Measurements from ENCODE around the gene NES. TPM values are rescaled to one million over a fixed set of nuclear protein-coding genes. Genes with fewer than 3 reads are reported as not detected.
A peak's percentile ranks its signal among the peaks of the same experiment; 100 is the strongest.

Gene NES
- total and polyA plus RNA-seq, 4 donors = 0.15 to 3.1 (median 1.9) TPM

DNA sequence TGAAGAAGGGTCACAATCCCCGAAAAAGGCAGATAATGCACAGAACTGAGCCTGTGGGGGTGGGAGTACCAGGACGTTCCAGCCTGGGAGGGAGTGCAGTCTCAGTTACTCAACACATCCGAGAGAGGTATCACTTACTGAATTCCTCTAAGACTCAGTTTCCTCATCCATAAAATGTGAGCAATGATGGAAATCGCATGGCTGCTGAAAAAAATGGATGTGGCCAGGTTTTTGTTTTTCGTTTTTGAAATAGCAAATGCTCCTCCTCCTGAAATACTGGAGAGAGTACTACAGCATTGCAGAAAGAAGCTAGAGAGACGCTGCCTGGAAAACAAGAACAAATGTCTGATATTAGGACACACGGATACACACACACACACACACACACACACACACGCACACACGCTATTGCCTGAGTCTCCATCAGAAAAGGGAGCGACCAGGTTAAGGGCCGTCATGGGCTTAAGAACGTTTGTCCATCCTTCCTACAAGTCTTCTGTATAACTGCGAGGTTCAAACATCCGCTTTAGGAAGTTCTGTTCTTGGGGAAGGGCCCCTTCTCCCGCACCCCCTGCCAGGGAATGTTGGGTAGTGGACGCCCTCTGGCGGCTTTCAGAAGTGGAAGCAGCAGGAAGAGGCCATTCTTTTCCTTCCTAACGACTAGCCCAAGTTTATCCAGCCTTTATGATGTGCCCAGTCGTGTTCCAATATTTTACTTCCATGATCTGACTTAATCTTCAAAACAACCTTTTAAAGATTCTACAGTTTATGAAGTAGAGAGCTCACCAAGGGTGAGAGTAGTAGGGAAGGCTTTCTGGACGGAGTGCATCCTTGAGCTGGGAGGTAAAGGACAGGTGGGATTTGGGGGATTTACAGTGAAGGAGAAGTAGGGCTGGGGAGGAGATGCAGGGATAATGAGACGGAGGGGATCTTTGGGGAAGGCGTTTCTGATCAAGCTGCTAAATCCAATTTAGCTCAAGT, 699 bp upstream of the NES start:
- DNase-seq (ENCODE audit: low spot score) = no peak
- Histone ChIP-seq H3K4me3 (ENCODE audit: low read depth in 1 of 3, low read length in 3 of 3) (peak overlapping the region in 1 of 3 donors; percentile 26), H3K9ac (ENCODE audit: low read depth in 1 of 2, low read length in 2 of 2) (no peak overlapping the region), H3K27me3 (ENCODE audit: control insufficient read depth in 4 of 4, insufficient read depth in 4 of 4, low read length in 3 of 4) (peaks cover 0 to 6% (median 4%) of the 10 kb centered on the region in 4 donors), H3K27ac (ENCODE audit: low read depth in 1 of 2, low read length in 2 of 2) (peak overlapping the region in 1 of 2 donors; percentile 39), H3K36me3 (ENCODE audit: control insufficient read depth in 4 of 4, insufficient read depth in 3 of 4, low read depth in 1 of 4, low read length in 3 of 4) (no peaks in the 10 kb centered on the region), H3K9me3 (ENCODE audit: control insufficient read depth in 4 of 4, low read length in 3 of 4) (no peaks in the 10 kb centered on the region), H3K4me1 (ENCODE audit: control insufficient read depth in 4 of 4, insufficient read depth in 4 of 4, low read length in 3 of 4) (peaks cover 0 to 15% (median 5%) of the 10 kb centered on the region in 4 donors)
- 7% methylated on average over 22 of the region's 22 CpGs for WGBS
- peak; percentile 16 for TF ChIP-seq FOXA1 (IDR thresholded peaks at IDR 0.05)
- no peak for TF ChIP-seq GABPA (IDR thresholded peaks at IDR 0.05 in 1 of 2, conservative IDR thresholded peaks at IDR 0.05 in 1 of 2)
- TF ChIP-seq YY1 (IDR thresholded peaks at IDR 0.05) = no peak
- TF ChIP-seq, protein P1, sequence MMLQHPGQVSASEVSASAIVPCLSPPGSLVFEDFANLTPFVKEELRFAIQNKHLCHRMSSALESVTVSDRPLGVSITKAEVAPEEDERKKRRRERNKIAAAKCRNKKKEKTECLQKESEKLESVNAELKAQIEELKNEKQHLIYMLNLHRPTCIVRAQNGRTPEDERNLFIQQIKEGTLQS (IDR thresholded peaks at IDR 0.05) = no peak
- TF ChIP-seq SP1 (IDR thresholded peaks at IDR 0.05) = no peak
- TF ChIP-seq RAD21 (IDR thresholded peaks at IDR 0.05) = peak; percentile 90 to 91
- TF ChIP-seq, protein P2, sequence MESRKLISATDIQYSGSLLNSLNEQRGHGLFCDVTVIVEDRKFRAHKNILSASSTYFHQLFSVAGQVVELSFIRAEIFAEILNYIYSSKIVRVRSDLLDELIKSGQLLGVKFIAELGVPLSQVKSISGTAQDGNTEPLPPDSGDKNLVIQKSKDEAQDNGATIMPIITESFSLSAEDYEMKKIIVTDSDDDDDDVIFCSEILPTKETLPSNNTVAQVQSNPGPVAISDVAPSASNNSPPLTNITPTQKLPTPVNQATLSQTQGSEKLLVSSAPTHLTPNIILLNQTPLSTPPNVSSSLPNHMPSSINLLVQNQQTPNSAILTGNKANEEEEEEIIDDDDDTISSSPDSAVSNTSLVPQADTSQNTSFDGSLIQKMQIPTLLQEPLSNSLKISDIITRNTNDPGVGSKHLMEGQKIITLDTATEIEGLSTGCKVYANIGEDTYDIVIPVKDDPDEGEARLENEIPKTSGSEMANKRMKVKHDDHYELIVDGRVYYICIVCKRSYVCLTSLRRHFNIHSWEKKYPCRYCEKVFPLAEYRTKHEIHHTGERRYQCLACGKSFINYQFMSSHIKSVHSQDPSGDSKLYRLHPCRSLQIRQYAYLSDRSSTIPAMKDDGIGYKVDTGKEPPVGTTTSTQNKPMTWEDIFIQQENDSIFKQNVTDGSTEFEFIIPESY (IDR thresholded peaks at IDR 0.05) = no peak
- no peak for TF ChIP-seq EGR1 (IDR thresholded peaks at IDR 0.05; ENCODE audit: low read depth in 2 of 2)
- TF ChIP-seq, protein P3, sequence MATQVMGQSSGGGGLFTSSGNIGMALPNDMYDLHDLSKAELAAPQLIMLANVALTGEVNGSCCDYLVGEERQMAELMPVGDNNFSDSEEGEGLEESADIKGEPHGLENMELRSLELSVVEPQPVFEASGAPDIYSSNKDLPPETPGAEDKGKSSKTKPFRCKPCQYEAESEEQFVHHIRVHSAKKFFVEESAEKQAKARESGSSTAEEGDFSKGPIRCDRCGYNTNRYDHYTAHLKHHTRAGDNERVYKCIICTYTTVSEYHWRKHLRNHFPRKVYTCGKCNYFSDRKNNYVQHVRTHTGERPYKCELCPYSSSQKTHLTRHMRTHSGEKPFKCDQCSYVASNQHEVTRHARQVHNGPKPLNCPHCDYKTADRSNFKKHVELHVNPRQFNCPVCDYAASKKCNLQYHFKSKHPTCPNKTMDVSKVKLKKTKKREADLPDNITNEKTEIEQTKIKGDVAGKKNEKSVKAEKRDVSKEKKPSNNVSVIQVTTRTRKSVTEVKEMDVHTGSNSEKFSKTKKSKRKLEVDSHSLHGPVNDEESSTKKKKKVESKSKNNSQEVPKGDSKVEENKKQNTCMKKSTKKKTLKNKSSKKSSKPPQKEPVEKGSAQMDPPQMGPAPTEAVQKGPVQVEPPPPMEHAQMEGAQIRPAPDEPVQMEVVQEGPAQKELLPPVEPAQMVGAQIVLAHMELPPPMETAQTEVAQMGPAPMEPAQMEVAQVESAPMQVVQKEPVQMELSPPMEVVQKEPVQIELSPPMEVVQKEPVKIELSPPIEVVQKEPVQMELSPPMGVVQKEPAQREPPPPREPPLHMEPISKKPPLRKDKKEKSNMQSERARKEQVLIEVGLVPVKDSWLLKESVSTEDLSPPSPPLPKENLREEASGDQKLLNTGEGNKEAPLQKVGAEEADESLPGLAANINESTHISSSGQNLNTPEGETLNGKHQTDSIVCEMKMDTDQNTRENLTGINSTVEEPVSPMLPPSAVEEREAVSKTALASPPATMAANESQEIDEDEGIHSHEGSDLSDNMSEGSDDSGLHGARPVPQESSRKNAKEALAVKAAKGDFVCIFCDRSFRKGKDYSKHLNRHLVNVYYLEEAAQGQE (IDR thresholded peaks at IDR 0.05) = peak; percentile 20
- TF ChIP-seq FOXA2 (IDR thresholded peaks at IDR 0.05) = no peak
- TF ChIP-seq HNF4A (conservative IDR thresholded peaks at IDR 0.05) = no peak
- TF ChIP-seq, protein P4, sequence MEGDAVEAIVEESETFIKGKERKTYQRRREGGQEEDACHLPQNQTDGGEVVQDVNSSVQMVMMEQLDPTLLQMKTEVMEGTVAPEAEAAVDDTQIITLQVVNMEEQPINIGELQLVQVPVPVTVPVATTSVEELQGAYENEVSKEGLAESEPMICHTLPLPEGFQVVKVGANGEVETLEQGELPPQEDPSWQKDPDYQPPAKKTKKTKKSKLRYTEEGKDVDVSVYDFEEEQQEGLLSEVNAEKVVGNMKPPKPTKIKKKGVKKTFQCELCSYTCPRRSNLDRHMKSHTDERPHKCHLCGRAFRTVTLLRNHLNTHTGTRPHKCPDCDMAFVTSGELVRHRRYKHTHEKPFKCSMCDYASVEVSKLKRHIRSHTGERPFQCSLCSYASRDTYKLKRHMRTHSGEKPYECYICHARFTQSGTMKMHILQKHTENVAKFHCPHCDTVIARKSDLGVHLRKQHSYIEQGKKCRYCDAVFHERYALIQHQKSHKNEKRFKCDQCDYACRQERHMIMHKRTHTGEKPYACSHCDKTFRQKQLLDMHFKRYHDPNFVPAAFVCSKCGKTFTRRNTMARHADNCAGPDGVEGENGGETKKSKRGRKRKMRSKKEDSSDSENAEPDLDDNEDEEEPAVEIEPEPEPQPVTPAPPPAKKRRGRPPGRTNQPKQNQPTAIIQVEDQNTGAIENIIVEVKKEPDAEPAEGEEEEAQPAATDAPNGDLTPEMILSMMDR (IDR thresholded peaks at IDR 0.05; ENCODE audit: low read depth, low read length, missing input control) = peak; percentile 76
- TF ChIP-seq, protein P5, sequence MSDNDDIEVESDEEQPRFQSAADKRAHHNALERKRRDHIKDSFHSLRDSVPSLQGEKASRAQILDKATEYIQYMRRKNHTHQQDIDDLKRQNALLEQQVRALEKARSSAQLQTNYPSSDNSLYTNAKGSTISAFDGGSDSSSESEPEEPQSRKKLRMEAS (IDR thresholded peaks at IDR 0.05) = no peak
- no peak for TF ChIP-seq RXRA (IDR thresholded peaks at IDR 0.05)
- no peak for TF ChIP-seq HNF4G (IDR thresholded peaks at IDR 0.05)
- TF ChIP-seq TAF1 (conservative IDR thresholded peaks at IDR 0.05) = no peak
- TF ChIP-seq JUND (IDR thresholded peaks at IDR 0.05) = no peak
- peak; percentile 2 for TF ChIP-seq NR2F2 (IDR thresholded peaks at IDR 0.05)
